ENCODE data around the gene ALKBH5.

DNA sequence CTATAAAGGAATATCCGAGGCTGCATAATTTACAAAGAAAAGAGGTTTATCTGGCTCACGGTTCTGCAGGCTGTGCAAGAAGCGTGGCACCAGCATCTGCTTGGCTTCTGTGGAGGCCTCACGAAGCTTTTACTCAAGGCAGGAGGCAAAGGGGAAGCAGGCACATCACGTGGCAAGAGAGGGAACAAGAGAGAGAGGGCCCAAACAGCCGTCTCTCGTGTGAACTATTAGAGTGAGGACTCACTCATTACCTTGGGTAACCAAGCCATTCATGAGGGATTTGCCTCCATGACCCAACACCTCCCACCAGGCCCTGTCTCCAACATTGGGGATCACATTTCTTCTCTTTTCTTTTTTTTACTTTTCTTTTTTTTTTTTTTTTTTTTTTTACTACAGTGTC lies 7.5 kb upstream of the ALKBH5 start:
- TF ChIP-seq CTCF (conservative IDR thresholded peaks at IDR 0.05 in 1 of 2, IDR thresholded peaks at IDR 0.05 in 1 of 2; ENCODE audit: low read depth in 1 of 2, low read length in 2 of 2): no peak
- TF ChIP-seq EZH2 (IDR thresholded peaks at IDR 0.05; ENCODE audit: low read length, missing control alignments): no peak
